ENCODE results near the gene SLC30A9. TPM values are rescaled to one million over a fixed set of nuclear protein-coding genes. Genes with fewer than 3 reads are reported as not detected.

SLC30A9 gene
- total RNA-seq, 1 donor, result 58.3 TPM

GRCh38 chr4:42066402-42066801, 76.1 kb downstream of the SLC30A9 start:
- Histone ChIP-seq H3K4me2 (ENCODE audit: insufficient read depth, low read length) (no peak overlapping the region), H3K27me3 (ENCODE audit: insufficient read depth, low read length) (no peaks in the 10 kb centered on the region), H2AFZ (ENCODE audit: low read length) (no peak overlapping the region), H3K27ac (ENCODE audit: low read depth, low read length) (no peak overlapping the region), H3K79me2 (ENCODE audit: insufficient read depth, low read length) (no peaks in the 10 kb centered on the region), H3K4me3 (ENCODE audit: insufficient read depth, low read length) (no peak overlapping the region), H4K20me1 (ENCODE audit: insufficient read depth, low read length) (no peaks in the 10 kb centered on the region), H3K4me1 (ENCODE audit: insufficient read depth, low read length) (no peaks in the 10 kb centered on the region), H3K36me3 (ENCODE audit: insufficient read depth, low read length) (peaks cover 37% of the 10 kb centered on the region), H3K9me3 (ENCODE audit: low read depth, low read length) (no peaks in the 10 kb centered on the region)
- DNase-seq (ENCODE audit: insufficient read length, low spot score, missing footprints), result no peak
- no peak for TF ChIP-seq CTCF (IDR thresholded peaks at IDR 0.05; ENCODE audit: extremely low read depth, low read depth, low read length)

- no peak for DNase-seq (ENCODE audit: insufficient read length, low spot score, missing footprints)
- H3K79me2 ChIP-seq (ENCODE audit: insufficient read depth, low read length), result no peaks in the 10 kb centered on the region
- H3K36me3 ChIP-seq (ENCODE audit: insufficient read depth, low read length), result peaks cover 37% of the 10 kb centered on the region
- H2AFZ ChIP-seq (ENCODE audit: low read length), result no peak overlapping the region
- H3K4me2 ChIP-seq (ENCODE audit: insufficient read depth, low read length), result no peak overlapping the region
- no peaks in the 10 kb centered on the region for H3K4me1 ChIP-seq (ENCODE audit: insufficient read depth, low read length)
- no peaks in the 10 kb centered on the region for H3K27me3 ChIP-seq (ENCODE audit: insufficient read depth, low read length)
- H3K27ac ChIP-seq (ENCODE audit: low read depth, low read length), result no peak overlapping the region
- H3K4me3 ChIP-seq (ENCODE audit: insufficient read depth, low read length), result no peak overlapping the region
- no peaks in the 10 kb centered on the region for H3K9me3 ChIP-seq (ENCODE audit: low read depth, low read length)
- H4K20me1 ChIP-seq (ENCODE audit: insufficient read depth, low read length), result no peaks in the 10 kb centered on the region
- no peak for TF ChIP-seq CTCF (IDR thresholded peaks at IDR 0.05; ENCODE audit: extremely low read depth, low read depth, low read length)
Measured at GRCh38 chr4:42067264-42067663, 76.9 kb downstream of the SLC30A9 start.

GRCh38 chr4:42070463-42070862, 80.1 kb downstream of the SLC30A9 start:
- Histone ChIP-seq H2AFZ (ENCODE audit: low read length) (no peak overlapping the region), H3K4me2 (ENCODE audit: insufficient read depth, low read length) (no peak overlapping the region), H3K9me3 (ENCODE audit: low read depth, low read length) (no peaks in the 10 kb centered on the region), H3K36me3 (ENCODE audit: insufficient read depth, low read length) (peaks cover 20% of the 10 kb centered on the region), H3K4me1 (ENCODE audit: insufficient read depth, low read length) (no peaks in the 10 kb centered on the region), H3K27ac (ENCODE audit: low read depth, low read length) (no peak overlapping the region), H3K79me2 (ENCODE audit: insufficient read depth, low read length) (no peaks in the 10 kb centered on the region), H3K4me3 (ENCODE audit: insufficient read depth, low read length) (no peak overlapping the region), H4K20me1 (ENCODE audit: insufficient read depth, low read length) (no peaks in the 10 kb centered on the region), H3K27me3 (ENCODE audit: insufficient read depth, low read length) (no peaks in the 10 kb centered on the region)
- TF ChIP-seq CTCF (IDR thresholded peaks at IDR 0.05; ENCODE audit: extremely low read depth, low read depth, low read length), result no peak
- no peak for DNase-seq (ENCODE audit: insufficient read length, low spot score, missing footprints)

- no peaks in the 10 kb centered on the region for H3K79me2 ChIP-seq (ENCODE audit: insufficient read depth, low read length)
- H4K20me1 ChIP-seq (ENCODE audit: insufficient read depth, low read length), result no peaks in the 10 kb centered on the region
- H3K4me2 ChIP-seq (ENCODE audit: insufficient read depth, low read length), result no peak overlapping the region
- no peak for DNase-seq (ENCODE audit: insufficient read length, low spot score, missing footprints)
- no peaks in the 10 kb centered on the region for H3K9me3 ChIP-seq (ENCODE audit: low read depth, low read length)
- H3K4me3 ChIP-seq (ENCODE audit: insufficient read depth, low read length), result no peak overlapping the region
- no peaks in the 10 kb centered on the region for H3K4me1 ChIP-seq (ENCODE audit: insufficient read depth, low read length)
- H2AFZ ChIP-seq (ENCODE audit: low read length), result no peak overlapping the region
- H3K27me3 ChIP-seq (ENCODE audit: insufficient read depth, low read length), result no peaks in the 10 kb centered on the region
- no peak for TF ChIP-seq CTCF (IDR thresholded peaks at IDR 0.05; ENCODE audit: extremely low read depth, low read depth, low read length)
- peaks cover 13% of the 10 kb centered on the region for H3K36me3 ChIP-seq (ENCODE audit: insufficient read depth, low read length)
- peak overlapping the region; percentile 22 for H3K27ac ChIP-seq (ENCODE audit: low read depth, low read length)
Measured at GRCh38 chr4:42074294-42074693, 84.0 kb downstream of the SLC30A9 start.
